SK-N-MC (cell line): ENCODE data around the gene EVC2.

Experiments used
- EZH2 ChIP-seq: fragments of 200-600 bp; sonication (generic); IDR thresholded peaks from one replicate; pipeline ENCODE4 v1.6.1; 2017; ENCODE audit warnings: antibody characterized with exemption
- FOXP2 ChIP-seq: optimal IDR thresholded peaks from 2 replicates; pipeline ENCODE3; 2011; ENCODE audit warnings: mild to moderate bottlenecking, moderate library complexity; ENCODE audit not compliant: insufficient read depth; ENCODE audit errors: extremely low read length, control extremely low read depth
- POLR2AphosphoS5 ChIP-seq: IDR thresholded peaks from 2 replicates; pipeline ENCODE4 v1.6.1; 2012; ENCODE audit warnings: mild to moderate bottlenecking, low read depth, low read length, borderline replicate concordance

DNA sequence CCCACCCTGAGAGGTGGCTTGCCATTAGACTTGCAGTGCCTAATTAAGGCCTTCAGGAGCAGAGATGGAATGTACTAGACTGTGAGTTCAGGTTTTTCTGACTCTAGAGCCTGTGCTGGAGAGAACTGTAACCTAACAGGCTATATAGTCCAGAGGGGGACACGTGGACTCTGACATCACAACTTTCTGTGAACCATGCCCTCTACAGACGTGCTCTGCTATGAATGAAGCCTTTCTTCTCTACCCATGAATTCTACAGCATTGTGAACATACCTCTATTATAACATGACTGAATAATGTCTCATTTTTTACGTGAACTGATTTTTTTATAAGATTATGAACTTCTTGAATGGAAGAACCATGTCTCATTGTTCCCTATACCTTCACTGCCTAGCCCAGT, 68.8 kb downstream of the EVC2 start:
- TF ChIP-seq FOXP2 (no peak), EZH2 (no peak), POLR2AphosphoS5 (no peak)
